HL-60 (cell line): Measurements from ENCODE around the gene ZBTB46.

Source experiments
- CTCF ChIP-seq: IDR thresholded peaks from one replicate; pipeline ENCODE4 v1.5.1; 2011; ENCODE audit warnings: low read length, control low read depth, inconsistent platforms; ENCODE audit not compliant: insufficient read depth
- GABPA ChIP-seq: IDR thresholded peaks from 2 replicates; pipeline ENCODE4 v1.6.1; 2012; ENCODE audit warnings: low read depth
- POLR2AphosphoS5 ChIP-seq: IDR thresholded peaks from 2 replicates; pipeline ENCODE4 v1.6.1; 2012; ENCODE audit warnings: low read depth
- REST ChIP-seq: IDR thresholded peaks from 2 replicates; pipeline ENCODE4 v1.6.1; 2012; ENCODE audit warnings: low read depth; ENCODE audit not compliant: insufficient replicate concordance
- SPI1 ChIP-seq: IDR thresholded peaks from 2 replicates; pipeline ENCODE4 v1.6.1; 2012; ENCODE audit warnings: low read depth, mild to moderate bottlenecking, borderline replicate concordance

- TF ChIP-seq CTCF: no peak
- no peak for TF ChIP-seq GABPA
- TF ChIP-seq POLR2AphosphoS5: no peak
- TF ChIP-seq REST: no peak
- no peak for TF ChIP-seq SPI1
Measured at GRCh38 chr20:63811491-63811875, 19.6 kb downstream of the ZBTB46 start.
